ENCODE measurements around the gene C1QC. TPM values are rescaled to one million over a fixed set of nuclear protein-coding genes. Genes with fewer than 3 reads are reported as not detected.

The C1QC gene
- total RNA-seq, 1 experiment from 2014 or later, result 0.59 TPM

GRCh38 chr1:22654692-22655091 lies 11.3 kb downstream of the C1QC start:
- BruUV-seq (replicated peaks), result no TSS peak
- Histone ChIP-seq H3K4me2 (ENCODE audit: low read length) (no peak overlapping the region), H4K20me1 (ENCODE audit: insufficient read depth) (no peaks in the 10 kb centered on the region), H3K9me3 (ENCODE audit: control insufficient read depth in 1 of 2, insufficient read depth in 1 of 2, low read depth in 1 of 2, low read length in 2 of 2) (no peaks in the 10 kb centered on the region), H2AFZ (ENCODE audit: low read depth, low read length, poor library complexity, severe bottlenecking) (no peak overlapping the region), H3K9ac (ENCODE audit: low read length) (no peak overlapping the region), H3K79me2 (ENCODE audit: insufficient read depth, low read length) (no peaks in the 10 kb centered on the region), H3K4me1 (ENCODE audit: control insufficient read depth in 1 of 2, insufficient read depth in 2 of 2, low read length in 2 of 2) (no peaks in the 10 kb centered on the region), H3K27me3 (ENCODE audit: insufficient read depth, low read length) (peaks cover 19% of the 10 kb centered on the region; the same call in 1 of the 2 replicates), H3K36me3 (ENCODE audit: control insufficient read depth in 1 of 2, insufficient read depth in 2 of 2, low read length in 2 of 2) (no peaks in the 10 kb centered on the region), H3K9me2 (ENCODE audit: insufficient read depth) (no peaks in the 10 kb centered on the region), H3K27ac (ENCODE audit: low read depth, low read length) (no peak overlapping the region), H3K4me3 (replicated peaks in 1 of 2; ENCODE audit: low read depth in 1 of 2, low read length in 2 of 2) (no peak overlapping the region)
- ATAC-seq, result peak; percentile 74
- intact Hi-C loops (cut with micrococcal nuclease), result no loop called here
- POLR2A ChIA-PET, result no interaction called here
- TF ChIP-seq MAX (IDR thresholded peaks at IDR 0.05) (no peak), CTCF (IDR thresholded peaks at IDR 0.05 in 2 of 3, conservative IDR thresholded peaks at IDR 0.05 in 1 of 3; ENCODE audit: borderline replicate concordance in 1 of 3, insufficient read depth in 1 of 3, low read depth in 2 of 3, low read length in 2 of 3) (peak in 2 of 3 experiments; percentile 24 to 47; a peak in 3 of 6 replicates)
- CTCF ChIA-PET, result no interaction called here
- RAD21 ChIA-PET (ENCODE audit: low non-redundant PET in 1 of 2, low total read pairs in 2 of 2, uncharacterized antibody in 2 of 2, unreplicated experiment in 2 of 2), result interaction anchor here in 1 of 2 experiments (0.8 kb wide), 1 partner anchor 13 kb away, joined by 3 read pairs; no protein-coding TSS in a partner anchor
- DNase-seq (ENCODE audit: low read depth, low spot score), result no peak

- H3K9me3 ChIP-seq (ENCODE audit: control insufficient read depth in 1 of 2, insufficient read depth in 1 of 2, low read depth in 1 of 2, low read length in 2 of 2), result no peaks in the 10 kb centered on the region
- no peaks in the 10 kb centered on the region for H3K36me3 ChIP-seq (ENCODE audit: control insufficient read depth in 1 of 2, insufficient read depth in 2 of 2, low read length in 2 of 2)
- no peak overlapping the region for H2AFZ ChIP-seq (ENCODE audit: low read depth, low read length, poor library complexity, severe bottlenecking)
- TF ChIP-seq MAX (IDR thresholded peaks at IDR 0.05) (no peak), CTCF (IDR thresholded peaks at IDR 0.05 in 2 of 3, conservative IDR thresholded peaks at IDR 0.05 in 1 of 3; ENCODE audit: borderline replicate concordance in 1 of 3, insufficient read depth in 1 of 3, low read depth in 2 of 3, low read length in 2 of 3) (peak in 2 of 3 experiments; percentile 48 to 59; a peak in 4 of 6 replicates)
- H3K9ac ChIP-seq (ENCODE audit: low read length), result no peak overlapping the region
- H3K4me2 ChIP-seq (ENCODE audit: low read length), result no peak overlapping the region
- H3K27me3 ChIP-seq (ENCODE audit: insufficient read depth, low read length), result peaks cover 19% of the 10 kb centered on the region; the same call in 1 of the 2 replicates
- H3K27ac ChIP-seq (ENCODE audit: low read depth, low read length), result no peak overlapping the region
- no peaks in the 10 kb centered on the region for H3K4me1 ChIP-seq (ENCODE audit: control insufficient read depth in 1 of 2, insufficient read depth in 2 of 2, low read length in 2 of 2)
- ChIA-PET CTCF (no interaction called here), RAD21 (ENCODE audit: low non-redundant PET in 1 of 2, low total read pairs in 2 of 2, uncharacterized antibody in 2 of 2, unreplicated experiment in 2 of 2) (no interaction called here), POLR2A (no interaction called here)
- H4K20me1 ChIP-seq (ENCODE audit: insufficient read depth), result no peaks in the 10 kb centered on the region
- H3K4me3 ChIP-seq (replicated peaks in 1 of 2; ENCODE audit: low read depth in 1 of 2, low read length in 2 of 2), result no peak overlapping the region
- BruUV-seq (replicated peaks), result no TSS peak
- H3K9me2 ChIP-seq (ENCODE audit: insufficient read depth), result no peaks in the 10 kb centered on the region
- no peaks in the 10 kb centered on the region for H3K79me2 ChIP-seq (ENCODE audit: insufficient read depth, low read length)
- ATAC-seq (peak; percentile 65), DNase-seq (ENCODE audit: low read depth, low spot score) (no peak)
- intact Hi-C loops (cut with micrococcal nuclease), result no loop called here
Measured at GRCh38 chr1:22658385-22659163, 15.1 kb downstream of the C1QC start.
